ENCODE results near the gene C7orf33. TPM values are rescaled to one million over a fixed set of nuclear protein-coding genes. Genes with fewer than 3 reads are reported as not detected.
"Not testable (repeated sequence)": the region's sequence is repeated elsewhere in the genome, so short reads cannot be mapped to it uniquely, and the experiment has no call there.

The C7orf33 gene
- total and polyA plus RNA-seq, 9 of the 15 experiments (the other 6 are each of a cell fraction or from before 2014, with no cell fraction given), result 0.04 TPM; not detected in 8

DNA sequence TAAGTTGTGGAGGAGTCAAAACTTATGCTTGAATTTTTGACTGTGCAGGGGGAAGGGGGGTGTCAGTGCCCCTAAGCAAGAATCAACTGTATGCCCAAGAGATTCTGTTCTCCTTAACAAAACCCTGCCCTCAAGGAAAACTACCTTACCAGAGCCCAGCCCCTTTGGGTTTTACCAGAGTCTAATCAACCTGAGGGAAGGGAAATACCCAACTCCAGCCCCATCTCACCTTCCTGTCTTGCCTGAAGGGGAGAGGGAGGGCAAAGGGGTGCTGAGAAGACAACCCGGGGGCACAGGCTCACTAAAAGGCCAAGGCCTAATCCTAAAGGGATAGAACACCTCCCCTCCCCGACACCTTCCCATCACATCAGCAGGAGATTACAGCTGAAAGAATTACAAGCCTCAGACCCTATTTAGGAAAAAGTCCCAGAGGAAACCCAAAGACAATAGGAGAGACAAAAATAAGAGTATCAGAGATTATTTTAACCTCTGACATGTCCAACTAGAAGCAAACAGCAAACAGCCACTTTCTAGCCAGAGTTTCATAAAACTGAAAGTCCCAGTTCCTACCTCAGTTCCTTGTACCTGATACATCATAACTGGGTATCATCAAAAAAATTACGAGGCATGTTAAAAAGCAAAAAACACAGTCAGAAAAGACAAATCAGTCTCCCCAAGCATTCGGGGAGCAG is 26.8 kb upstream of the C7orf33 start:
- no peak overlapping the region for H3K4me2 ChIP-seq (ENCODE audit: insufficient read depth, low read length)
- in situ Hi-C loops (cut with MboI) (no loop called here), intact Hi-C loops (cut with micrococcal nuclease) (no loop called here)
- H3K36me3 ChIP-seq (ENCODE audit: control insufficient read depth, insufficient read depth, low read length), result no peaks in the 10 kb centered on the region
- ATAC-seq (no peak), DNase-seq (ENCODE audit: extremely low read depth in 1 of 4, low spot score in 3 of 4) (no peak), FAIRE-seq (no peak)
- no TSS peak for BruUV-seq (replicated peaks)
- ChIA-PET CTCF (ENCODE audit: low intra/inter-chr PET ratio) (interaction anchor here (0.5 kb wide), 1 partner anchor 665 kb away, joined by 3 read pairs; no protein-coding TSS in a partner anchor), POLR2A (interaction anchor here (0.6 to 1.0 kb wide), 2 partner anchors 12 to 899 kb away, joined by 3 read pairs; no protein-coding TSS in a partner anchor)
- H4K20me1 ChIP-seq (replicated peaks; ENCODE audit: control insufficient read depth, insufficient read depth, low read length), result no peaks in the 10 kb centered on the region
- no peak overlapping the region for H3K27ac ChIP-seq (ENCODE audit: extremely low read depth, low read depth, low read length)
- H3K79me2 ChIP-seq (ENCODE audit: control insufficient read depth, insufficient read depth, low read length), result no peaks in the 10 kb centered on the region
- H3K4me1 ChIP-seq (replicated peaks in 1 of 2; ENCODE audit: control insufficient read depth in 2 of 2, insufficient read depth in 2 of 2, low read length in 2 of 2), result no peaks in the 10 kb centered on the region; a peak in 1 of 5 replicates
- TF ChIP-seq HNRNPLL (IDR thresholded peaks at IDR 0.05; ENCODE audit: low read depth, low read length, poor library complexity, severe bottlenecking) (no peak), SPI1 (IDR thresholded peaks at IDR 0.05; ENCODE audit: borderline replicate concordance, low read depth, low read length) (0 out of 2 replicates have a peak, but pooled peaks have one; percentile 8)
- H2AFZ ChIP-seq (ENCODE audit: low read depth, low read length), result no peak overlapping the region
- H3K4me3 ChIP-seq, result no peak overlapping the region
- no peaks in the 10 kb centered on the region for H3K9me1 ChIP-seq (ENCODE audit: control insufficient read depth, insufficient read depth, low read length)
- 4% methylated on average over 4 of the region's 4 CpGs for WGBS (ENCODE audit: insufficient coverage, low coverage, missing lambda C conversion rate)
- H3K27me3 ChIP-seq (ENCODE audit: control insufficient read depth in 2 of 2, insufficient read depth in 2 of 2, low read length in 2 of 2), result no peaks in the 10 kb centered on the region
- no peaks in the 10 kb centered on the region for H3K9me3 ChIP-seq (replicated peaks; ENCODE audit: control insufficient read depth, insufficient read depth, low read depth, low read length)
- no peak overlapping the region for H3K9ac ChIP-seq (ENCODE audit: insufficient read depth in 1 of 2, low read depth in 2 of 2, low read length in 2 of 2)

DNA sequence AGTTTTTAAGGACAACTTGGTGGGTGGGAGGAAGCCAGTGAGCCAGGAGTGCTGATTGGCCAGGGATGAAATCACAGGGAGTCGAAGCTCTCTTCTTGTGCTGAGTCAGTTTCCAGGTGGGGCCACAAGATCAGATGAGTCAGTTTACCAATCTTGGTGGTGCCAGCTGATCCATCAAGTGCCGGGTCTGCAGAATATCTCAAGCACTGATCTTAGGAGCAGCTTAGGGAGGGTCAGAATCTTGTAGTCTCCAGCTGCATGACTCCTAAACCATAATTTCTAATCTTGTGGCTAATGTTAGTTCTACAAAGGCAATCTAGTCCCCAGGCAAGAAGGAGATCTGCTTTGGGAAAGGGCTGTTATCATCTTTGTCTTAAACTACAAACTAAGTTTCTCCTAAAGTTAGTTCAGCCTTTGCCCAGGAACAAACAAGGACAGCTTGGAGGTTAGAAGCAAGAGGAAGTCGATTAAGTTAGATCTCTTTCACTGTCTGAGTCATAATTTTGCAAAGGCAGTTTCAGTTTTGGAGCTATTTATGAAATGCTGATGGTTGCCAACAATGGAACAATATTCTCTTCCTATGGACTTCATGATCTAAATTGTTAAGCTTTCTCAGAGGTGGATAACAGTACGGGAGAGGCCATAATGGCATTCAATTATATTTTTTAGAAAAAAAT is 26.2 kb upstream of the C7orf33 start:
- in situ Hi-C loops (cut with MboI); H4K20me1 ChIP-seq (replicated peaks; ENCODE audit: control insufficient read depth, insufficient read depth, low read length); H3K9me3 ChIP-seq (replicated peaks; ENCODE audit: control insufficient read depth, insufficient read depth, low read depth, low read length); H3K27me3 ChIP-seq (ENCODE audit: control insufficient read depth in 2 of 2, insufficient read depth in 2 of 2, low read length in 2 of 2); H3K4me2 ChIP-seq (ENCODE audit: insufficient read depth, low read length); H3K4me1 ChIP-seq (replicated peaks in 1 of 2; ENCODE audit: control insufficient read depth in 2 of 2, insufficient read depth in 2 of 2, low read length in 2 of 2); BruUV-seq (replicated peaks); H3K9me1 ChIP-seq (ENCODE audit: control insufficient read depth, insufficient read depth, low read length); ATAC-seq; H3K4me3 ChIP-seq; H3K36me3 ChIP-seq (ENCODE audit: control insufficient read depth, insufficient read depth, low read length); intact Hi-C loops (cut with micrococcal nuclease); H3K79me2 ChIP-seq (ENCODE audit: control insufficient read depth, insufficient read depth, low read length); H3K9ac ChIP-seq (ENCODE audit: insufficient read depth in 1 of 2, low read depth in 2 of 2, low read length in 2 of 2); TF ChIP-seq NR2C2 (CRISPR knock-in tag; IDR thresholded peaks at IDR 0.05); TEAD4 (CRISPR knock-in tag; IDR thresholded peaks at IDR 0.05; ENCODE audit: borderline replicate concordance): not testable (repeated sequence)
- CTCF ChIA-PET (ENCODE audit: low intra/inter-chr PET ratio), result interaction anchor here (0.5 kb wide), 1 partner anchor 664 kb away, joined by 3 read pairs; no protein-coding TSS in a partner anchor
- peak in 1 of 4 experiments; percentile 28 for DNase-seq (ENCODE audit: extremely low read depth in 1 of 4, low spot score in 3 of 4)
- Histone ChIP-seq H3K27ac (ENCODE audit: extremely low read depth, low read depth, low read length) (peak overlapping the region; percentile 11; the same call in 1 of the 3 replicates), H2AFZ (ENCODE audit: low read depth, low read length) (peak overlapping the region; percentile 20; the same call in 1 of the 2 replicates)
- POLR2A ChIA-PET, result interaction anchor here (0.6 to 1.0 kb wide), 2 partner anchors 11 to 899 kb away, joined by 3 read pairs; no protein-coding TSS in a partner anchor
- peak; percentile 48 for FAIRE-seq
- 4% methylated on average over 4 of the region's 4 CpGs for WGBS (ENCODE audit: insufficient coverage, low coverage, missing lambda C conversion rate)
- TF ChIP-seq, protein P1, sequence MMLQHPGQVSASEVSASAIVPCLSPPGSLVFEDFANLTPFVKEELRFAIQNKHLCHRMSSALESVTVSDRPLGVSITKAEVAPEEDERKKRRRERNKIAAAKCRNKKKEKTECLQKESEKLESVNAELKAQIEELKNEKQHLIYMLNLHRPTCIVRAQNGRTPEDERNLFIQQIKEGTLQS (IDR thresholded peaks at IDR 0.05), result peak; percentile 46; the same call in 1 of the 2 replicates
- TF ChIP-seq, protein P1 (CRISPR knock-in tag; conservative IDR thresholded peaks at IDR 0.05), result not testable (repeated sequence)
- TF ChIP-seq NR2C2 (tag; IDR thresholded peaks at IDR 0.05) (peak; percentile 30; the same call in 1 of the 2 replicates), BACH1 (tag; IDR thresholded peaks at IDR 0.05) (peak; percentile 76; the same call in 1 of the 2 replicates), FOSL1 (tag; conservative IDR thresholded peaks at IDR 0.05) (peak; percentile 86), MAFK (IDR thresholded peaks at IDR 0.05; ENCODE audit: low read length) (peak; percentile 40; the same call in 1 of the 2 replicates), ZNF316 (IDR thresholded peaks at IDR 0.05) (peak; percentile 85), TEAD4 (IDR thresholded peaks at IDR 0.05; ENCODE audit: low read length) (peak; percentile 38; the same call in 1 of the 2 replicates)
- TF ChIP-seq, protein P2, sequence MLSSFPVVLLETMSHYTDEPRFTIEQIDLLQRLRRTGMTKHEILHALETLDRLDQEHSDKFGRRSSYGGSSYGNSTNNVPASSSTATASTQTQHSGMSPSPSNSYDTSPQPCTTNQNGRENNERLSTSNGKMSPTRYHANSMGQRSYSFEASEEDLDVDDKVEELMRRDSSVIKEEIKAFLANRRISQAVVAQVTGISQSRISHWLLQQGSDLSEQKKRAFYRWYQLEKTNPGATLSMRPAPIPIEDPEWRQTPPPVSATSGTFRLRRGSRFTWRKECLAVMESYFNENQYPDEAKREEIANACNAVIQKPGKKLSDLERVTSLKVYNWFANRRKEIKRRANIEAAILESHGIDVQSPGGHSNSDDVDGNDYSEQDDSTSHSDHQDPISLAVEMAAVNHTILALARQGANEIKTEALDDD (IDR thresholded peaks at IDR 0.05), result peak; percentile 92
